Astrocyte of the hippocampus (primary cell): Measurements from ENCODE around the gene CNMD.

Experiments
- DNase-seq: peaks from one replicate; pipeline ENCODE4 v3.0.0; 2011; ENCODE audit warnings: low read depth, low spot score

CNMD gene

DNA sequence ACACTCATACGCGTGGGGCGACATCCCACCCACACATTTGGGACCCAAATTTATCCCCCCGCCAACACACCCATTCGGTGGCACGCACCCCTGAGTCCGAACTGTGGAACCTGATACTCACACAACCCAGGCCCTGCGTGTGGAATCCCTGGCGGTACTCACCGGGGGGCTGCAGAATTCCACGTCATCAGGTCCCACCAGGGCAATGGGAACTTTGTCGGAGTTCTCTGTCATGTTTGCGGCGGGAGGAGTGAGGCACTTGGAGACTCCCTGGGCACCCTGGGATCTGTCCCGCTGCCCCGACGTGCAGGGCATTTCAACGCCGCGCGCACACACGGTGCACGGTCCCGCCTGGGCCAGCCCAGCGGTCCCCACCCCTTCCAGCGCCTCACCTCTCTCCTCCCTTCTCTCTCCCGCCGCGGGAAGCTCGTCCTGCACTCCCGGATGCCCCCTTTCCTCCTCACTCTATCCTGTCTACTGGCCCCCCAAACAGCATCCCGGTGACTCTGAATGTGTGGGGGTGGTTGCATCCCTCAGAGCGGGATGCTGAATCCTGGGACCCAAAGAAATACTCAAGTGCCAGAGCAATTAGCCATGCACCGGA lies at the start of gene CNMD:
Gene CNMD (minus strand): TSS at position 353 of the 604 bp plus-strand sequence. CDS start 119 bp downstream, at position 234.
- DNase-seq, result no peak

DNA sequence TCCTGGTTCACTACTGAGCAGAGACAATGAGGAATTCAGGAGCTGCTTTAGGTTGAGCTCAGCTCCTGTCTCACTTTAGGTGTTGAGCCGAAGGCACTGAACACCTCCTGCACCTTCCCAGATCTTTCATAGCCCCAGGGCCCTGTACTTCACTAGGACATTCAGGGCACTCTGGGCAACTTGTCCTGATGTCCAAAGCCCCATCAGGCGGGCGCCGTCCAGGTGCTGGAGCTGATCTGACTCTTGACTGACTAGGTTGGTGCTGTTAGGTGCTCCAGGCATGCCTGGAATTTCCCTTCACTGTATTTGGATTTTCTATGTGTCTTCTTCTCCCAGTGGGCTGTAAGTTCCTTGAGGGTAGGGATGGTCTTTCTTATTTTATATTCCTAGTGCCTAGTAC lies 48.4 kb upstream of the CNMD start:
- DNase-seq, result no peak

DNA sequence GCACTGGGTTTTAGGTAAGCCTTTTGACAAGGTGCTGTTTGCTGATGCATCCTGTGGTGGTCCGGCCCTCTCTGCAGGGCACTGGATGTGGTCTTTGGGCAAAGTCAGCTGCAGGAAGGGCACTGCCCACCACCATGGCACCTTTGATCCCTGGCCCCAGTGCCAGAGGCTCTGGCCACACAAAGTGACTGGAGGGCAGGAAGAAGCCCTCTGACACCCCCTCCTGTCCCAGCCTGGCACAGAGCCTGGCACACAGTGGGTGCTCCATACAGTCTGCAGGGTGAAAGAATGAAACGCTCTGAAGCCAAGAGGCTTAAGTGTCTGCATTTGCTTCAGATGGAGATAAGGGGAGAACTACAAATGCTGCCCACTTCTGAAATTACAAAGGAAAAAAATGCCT lies 47.6 kb upstream of the CNMD start:
- DNase-seq, result no peak

DNA sequence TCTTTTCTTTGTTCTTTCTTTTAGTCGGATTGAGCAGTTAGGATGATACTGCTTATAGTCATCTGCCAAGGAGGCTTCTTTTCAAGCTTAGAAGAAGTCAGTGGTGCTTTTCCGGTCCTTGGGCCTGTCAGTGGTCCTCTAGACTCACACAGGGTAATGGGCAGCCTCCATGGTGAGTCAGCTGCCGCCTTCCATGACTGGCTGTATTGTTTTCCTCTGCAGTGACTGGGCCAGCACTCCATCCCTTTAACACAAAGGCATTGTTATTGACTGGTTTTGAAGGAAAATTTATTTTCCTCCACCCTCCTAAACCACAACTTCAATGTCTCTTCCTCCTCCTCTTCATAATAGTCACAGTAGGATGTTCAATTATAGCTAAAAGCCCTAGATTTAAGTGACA lies 47.1 kb upstream of the CNMD start:
- peak; percentile 50 for DNase-seq

DNA sequence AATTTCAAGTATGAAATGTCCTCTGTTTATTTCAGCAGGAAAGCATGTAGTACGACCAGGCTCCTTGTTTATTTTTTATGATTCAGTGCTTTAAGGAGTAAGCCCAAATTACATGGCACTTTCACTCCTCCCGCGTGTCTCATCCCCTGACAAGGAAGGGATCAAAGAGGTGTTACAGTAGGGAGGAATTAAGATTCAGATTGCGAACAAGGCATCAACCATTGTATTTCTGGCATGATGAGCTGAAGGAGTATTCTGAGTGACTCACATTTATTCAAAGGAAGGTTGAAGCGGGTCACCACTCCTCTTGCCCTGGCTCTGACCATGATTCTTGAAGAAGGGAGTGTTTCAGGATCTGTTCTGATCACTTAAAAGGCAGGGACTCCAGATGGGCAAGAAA lies 46.1 kb upstream of the CNMD start:
- DNase-seq, result no peak

DNA sequence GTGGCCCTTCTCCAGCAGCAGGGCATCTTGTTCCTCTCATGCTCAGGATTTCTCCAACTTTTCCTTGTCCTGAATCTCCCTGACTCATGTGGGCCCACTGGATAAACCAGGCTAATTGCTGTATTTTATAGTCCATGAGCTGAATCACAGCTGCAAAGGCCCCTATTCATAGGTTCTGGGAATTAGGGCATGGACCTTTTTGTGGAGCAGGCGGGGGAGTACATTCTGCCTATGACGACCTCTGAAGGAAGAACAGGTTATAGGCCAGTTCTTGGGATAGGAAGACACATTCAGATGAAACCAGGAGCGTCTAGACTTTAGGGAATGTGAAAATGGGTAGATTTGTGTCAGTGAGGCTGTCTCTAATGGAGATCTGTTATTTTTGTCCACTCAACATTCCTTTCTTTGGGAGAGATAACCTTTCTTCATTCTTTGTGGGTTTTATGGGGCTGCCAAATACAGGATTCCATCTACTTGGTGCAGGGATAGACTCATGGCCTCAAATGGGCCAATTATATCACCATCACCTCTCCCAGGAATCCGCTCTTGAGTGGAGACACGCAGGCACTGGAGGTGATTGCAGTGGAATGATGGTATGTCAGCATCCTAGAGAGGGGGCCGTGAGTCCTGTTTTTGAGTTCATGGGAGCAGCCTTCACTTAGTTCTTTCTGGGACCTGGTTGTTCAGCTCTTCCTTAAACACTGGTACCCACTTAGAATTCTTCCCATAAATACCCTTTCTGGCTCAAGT lies 45.1 kb upstream of the CNMD start:
- DNase-seq, result peak; percentile 38

DNA sequence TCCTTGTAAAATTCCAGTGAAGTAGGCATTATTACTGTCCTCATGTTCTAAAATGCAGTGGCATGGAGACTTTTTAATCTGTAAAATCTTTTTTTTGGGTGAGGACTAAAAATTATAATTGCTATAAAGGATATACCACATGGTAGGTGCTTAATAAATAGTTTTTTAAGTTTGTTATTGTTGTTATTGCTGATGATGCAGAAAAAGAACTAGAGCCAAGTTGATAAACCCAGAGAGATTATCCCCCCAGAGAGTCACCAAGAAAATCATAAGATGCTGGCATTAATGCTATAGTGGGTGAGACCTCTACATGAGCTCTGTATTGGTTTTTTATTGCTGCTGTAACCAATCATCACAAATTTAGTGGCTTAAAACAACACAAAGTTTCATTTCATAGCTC lies 44.3 kb upstream of the CNMD start:
- no peak for DNase-seq

DNA sequence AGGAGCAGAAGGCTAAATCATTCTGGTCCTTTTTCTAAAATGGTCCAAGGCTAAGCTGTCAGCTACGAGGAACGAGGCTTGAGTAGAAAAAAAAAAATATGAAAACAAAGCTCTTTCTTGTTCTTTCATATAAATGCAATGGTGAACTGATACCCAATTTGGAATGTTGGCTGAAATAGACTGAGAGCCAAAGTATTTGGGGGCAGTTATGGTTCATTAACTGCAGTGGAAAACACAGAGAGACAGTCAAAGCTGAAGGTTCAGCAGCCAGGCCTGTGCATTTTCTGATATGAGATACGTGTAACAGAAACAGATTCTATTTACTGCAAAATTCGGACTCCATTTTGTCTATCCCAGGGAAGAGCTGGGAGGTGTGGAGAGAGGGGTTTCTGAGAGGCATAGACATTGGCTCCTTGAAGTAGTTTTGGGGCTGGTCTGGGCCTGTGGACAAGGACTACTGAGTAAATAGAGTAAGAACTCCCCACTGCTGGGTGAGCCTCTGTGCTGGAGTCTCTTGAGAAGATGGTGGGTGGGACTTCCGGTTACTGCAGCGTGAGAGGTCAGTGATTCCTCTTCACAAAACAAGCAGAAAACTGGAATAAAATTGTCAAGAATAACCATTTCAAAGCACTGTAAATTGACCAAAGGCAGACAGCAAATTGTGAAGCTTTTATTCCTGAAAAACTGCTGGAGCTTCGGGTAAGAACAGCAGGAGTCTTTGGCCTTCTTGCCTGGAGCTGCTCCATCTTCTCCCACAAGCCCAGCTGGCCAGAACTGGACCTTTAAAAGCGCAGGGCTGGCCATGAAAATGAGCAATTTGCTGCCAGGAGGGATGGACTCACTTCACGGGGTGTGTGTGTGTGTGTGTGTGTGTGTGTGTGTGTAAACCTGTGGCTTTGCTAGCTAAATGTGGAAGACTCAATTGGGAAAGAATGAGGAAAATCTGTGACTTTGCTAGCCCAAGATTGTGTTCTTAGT lies 43.1 kb upstream of the CNMD start:
- DNase-seq, result peak; percentile 54

DNA sequence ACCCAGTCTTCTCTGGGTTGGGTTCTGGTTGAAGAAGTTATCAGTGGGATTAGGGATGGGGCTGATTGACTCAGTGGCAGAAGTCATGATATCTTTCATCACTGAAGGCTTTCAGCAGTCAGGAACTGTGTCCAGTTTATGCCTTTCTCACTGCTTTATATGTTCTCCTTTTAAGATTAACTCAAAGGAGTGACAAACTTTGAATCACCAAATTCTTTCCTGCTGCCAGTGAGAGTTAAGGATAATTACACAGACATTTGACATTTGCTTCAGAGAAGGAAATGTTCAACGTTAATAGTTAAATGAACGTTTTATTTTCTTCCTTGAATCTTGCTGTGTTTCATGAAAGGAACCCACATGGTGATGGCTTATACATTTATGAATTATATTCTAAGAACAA lies 41.0 kb upstream of the CNMD start:
- DNase-seq, result no peak

DNA sequence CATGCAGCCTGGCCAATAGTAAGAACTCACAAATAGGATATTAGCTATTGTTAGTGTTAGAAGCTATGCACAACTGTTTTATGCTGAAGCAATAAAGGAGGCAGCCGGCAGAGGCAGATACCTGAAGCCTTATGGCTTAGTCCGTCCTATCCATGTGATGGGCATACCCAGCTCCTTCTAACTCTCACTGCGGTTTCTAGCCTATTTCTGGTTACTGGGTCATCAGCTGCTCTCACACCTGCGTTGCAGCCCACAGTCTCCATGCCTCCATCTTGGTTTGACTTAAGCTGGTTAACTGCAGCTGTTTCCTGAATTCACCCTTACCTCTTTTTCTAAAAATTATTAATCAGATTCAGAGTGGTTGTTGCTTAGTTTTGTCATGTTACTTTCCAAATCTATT lies 40.5 kb upstream of the CNMD start:
- DNase-seq, result no peak

DNA sequence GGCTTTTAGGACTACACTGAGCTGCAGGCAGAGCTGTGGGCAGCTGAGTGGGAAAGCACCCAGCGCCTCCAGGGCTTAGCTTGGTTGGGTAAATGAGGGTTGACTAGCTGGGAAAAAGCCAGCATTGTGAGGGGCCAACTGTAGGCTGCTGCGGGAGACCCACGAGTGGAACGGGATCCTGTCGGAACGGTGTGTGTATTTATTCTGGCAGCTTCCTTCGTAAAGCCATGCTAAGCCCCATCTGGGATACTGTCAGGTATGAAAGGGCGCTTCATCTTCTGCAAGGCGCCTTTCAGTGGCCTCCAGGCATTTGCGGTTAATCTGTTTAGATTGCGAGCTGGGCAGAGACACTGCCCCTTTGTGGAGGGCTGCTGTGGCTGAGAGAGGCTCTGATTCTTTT lies 39.5 kb upstream of the CNMD start:
- DNase-seq, result peak; percentile 60

DNA sequence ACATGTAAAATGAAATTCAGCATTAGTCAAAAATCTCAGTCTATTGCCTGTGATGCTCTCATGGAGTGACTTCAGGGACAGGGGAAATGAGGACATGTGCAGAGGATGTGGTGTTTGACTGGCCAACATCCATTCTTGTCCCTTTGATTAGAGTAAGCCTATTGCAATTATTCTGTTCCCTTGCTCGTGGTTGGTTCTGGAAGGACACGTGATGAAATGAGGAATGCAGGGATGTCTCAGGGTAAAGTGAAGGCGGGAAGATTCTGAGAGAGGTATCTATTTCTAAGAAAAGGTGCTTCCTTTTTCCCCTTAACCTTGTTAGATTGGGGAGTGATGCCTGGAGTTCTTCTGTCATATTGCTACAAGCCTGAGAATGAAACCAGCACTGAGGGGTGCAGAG lies 37.1 kb upstream of the CNMD start:
- DNase-seq, result no peak

DNA sequence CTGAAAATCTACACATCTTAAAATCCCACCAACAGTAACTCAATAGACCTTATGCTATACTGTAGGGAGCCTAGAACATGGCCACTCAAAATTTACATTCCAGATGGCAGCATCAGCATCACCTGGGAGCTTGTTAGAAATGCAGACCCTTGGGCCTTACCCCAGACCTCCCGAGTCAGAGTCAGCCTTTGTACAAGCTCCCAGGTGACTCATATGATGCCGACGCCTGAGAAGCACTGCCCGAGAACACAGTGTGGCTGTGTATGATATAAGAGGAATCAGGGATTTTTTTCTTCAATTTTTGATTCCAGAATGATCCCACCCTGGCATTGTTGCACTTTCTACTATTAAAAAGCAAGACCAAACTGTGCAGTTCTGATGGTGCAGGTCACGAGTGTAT lies 35.9 kb upstream of the CNMD start:
- DNase-seq, result no peak

DNA sequence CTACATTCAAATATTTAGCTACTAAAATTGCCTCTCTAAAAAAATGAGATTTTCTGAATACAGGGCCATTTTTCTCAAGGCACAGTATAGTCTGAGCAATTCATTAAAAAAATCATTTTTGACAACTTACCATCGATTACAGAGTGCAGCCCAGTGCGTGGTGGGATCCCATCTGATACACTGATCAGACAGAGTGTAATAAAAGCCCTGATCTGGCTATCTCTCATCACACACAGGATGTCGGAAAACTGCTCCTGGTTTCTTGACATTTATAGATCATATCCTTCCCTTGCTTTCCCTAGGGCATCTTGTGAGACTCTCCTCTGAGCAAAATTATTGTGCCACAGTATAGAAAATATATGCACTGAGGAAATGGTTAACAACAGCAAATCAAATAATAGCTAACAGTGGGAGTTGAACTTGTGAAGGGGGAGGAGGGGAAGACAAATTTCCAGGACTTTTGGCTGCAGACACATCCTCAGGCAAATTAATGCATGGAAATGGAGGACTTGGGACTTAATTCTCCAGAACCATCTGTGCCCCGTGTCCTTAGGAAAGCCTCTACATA lies 28.4 kb upstream of the CNMD start:
- no peak for DNase-seq

DNA sequence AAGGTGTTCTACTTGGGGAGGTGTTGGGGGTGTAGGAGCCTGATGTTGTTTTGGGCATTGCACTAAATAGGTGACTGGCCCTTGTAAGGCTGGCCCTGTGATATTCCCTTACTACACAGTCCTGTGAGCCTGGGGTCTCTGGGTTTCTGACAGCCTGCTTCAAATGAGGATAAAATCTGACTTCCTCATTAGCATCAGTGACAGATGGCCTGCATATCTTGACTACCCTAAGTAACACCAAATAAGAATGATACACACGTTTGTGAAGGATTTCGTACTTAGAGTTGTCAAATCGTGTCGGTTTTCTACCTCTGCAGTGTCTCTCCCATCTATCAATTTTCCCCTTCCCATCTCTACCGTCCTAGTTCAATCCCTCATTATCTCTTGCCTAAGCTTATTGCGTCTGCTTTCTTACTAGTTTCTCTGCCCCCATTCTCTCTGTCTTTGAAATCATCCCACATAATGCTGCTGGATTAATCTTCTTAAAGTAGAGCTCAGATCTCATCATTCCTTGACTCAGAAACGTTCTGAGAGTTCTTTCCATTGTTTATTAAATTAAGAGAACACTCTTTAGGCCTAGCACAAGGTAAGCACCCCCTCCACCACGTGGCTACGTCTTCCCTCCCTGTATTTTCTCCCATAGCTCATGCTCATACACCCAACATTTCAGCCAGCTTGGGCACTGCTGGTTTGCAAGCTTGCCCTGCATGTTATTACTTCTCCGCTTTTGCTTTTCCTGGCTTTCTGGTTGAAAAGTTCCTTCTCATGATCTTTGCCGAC lies 26.2 kb upstream of the CNMD start:
- DNase-seq, result no peak

DNA sequence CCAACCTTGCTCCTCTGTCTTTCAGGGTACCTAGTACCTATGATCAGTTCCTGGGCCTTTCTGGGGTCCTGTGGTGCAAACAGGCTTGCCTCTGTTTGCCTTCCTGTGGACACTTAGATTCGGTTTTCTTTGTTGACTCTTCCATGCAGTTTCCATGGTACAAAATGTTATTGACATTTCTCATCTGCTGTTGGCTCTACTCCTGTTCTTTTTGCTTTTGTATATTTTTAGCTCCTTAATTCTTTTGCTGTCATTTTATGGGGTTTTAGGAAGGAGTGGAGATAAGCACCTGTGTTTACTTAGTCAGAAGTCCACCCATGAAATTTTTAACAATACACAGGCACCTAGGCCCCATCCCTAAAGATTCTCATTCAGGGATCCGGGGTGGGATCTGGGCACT lies 20.5 kb upstream of the CNMD start:
- no peak for DNase-seq

DNA sequence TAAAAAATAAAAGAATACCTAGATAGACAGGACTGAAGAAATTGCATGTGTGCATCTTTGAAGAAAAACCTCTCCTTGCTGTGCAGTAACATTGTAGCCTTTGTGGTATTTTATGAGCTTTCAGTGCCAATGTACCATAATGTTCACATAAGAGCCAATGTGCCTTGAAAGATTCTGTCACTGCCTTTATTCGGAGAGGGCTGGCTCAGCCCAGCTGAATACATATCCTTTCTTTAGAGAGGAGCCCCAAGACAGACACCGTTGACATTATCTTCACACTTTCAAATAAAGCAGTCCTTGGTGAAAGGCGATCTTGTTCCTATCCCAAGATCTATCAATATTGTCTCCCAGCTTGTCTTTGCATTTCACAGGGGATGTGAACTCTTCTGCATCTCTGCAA lies 18.5 kb upstream of the CNMD start:
- no peak for DNase-seq

DNA sequence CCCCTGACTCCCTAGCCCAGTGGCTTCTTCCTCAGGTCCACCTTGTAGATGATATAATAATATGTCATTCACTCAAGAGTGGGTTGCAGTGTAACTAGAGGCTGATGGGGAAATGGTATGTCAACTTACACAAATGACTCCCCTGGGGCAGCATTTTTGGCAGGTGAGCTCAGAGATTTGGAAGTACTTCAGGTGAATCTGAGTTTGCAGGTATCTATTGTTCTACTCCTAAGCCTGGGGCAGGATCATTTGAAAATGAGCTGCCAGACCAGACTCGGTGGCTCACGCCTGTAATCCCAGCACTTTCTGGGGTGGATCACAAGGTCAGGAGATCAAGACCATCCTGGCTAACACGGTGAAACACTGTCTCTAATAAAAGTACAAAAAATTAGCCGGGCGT lies 11.6 kb upstream of the CNMD start:
- no peak for DNase-seq

DNA sequence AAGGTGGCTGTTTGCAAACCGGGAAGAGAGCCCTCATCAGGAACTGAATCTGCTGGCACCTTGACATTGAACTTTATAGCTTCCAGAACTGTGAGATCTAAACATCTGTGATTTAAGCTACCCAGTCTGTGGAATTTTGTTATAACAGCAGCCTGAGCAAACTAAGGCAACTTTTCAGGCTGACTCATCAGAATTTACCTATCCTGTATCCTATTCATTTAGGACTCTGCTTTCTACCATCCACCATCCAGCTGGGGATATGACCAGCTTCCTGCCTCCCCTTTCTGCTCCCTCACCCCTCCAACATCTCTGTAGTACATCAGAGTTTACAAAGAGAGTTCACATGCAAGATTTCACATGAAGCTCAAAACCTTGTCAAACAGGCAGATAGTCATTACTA lies 11.1 kb upstream of the CNMD start:
- DNase-seq, result no peak

DNA sequence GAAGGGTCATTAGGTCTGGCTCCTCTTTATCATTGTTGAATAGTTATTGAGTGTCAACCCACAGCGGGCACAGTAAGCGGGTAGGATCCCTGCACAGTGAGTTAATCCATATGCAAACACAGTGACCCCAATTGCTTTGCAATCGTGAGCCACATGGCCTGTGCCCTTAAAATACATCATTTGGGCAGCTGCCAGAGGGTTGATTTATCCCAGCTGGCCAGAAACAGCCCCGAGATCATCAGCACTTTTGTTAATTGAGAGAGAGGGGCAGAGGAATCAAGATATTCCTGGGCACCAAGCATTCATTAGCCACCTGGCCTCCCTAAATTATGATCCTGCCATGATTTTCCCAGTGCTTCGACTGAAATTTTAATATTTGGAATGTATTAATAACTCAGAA lies 9.8 kb upstream of the CNMD start:
- no peak for DNase-seq

DNA sequence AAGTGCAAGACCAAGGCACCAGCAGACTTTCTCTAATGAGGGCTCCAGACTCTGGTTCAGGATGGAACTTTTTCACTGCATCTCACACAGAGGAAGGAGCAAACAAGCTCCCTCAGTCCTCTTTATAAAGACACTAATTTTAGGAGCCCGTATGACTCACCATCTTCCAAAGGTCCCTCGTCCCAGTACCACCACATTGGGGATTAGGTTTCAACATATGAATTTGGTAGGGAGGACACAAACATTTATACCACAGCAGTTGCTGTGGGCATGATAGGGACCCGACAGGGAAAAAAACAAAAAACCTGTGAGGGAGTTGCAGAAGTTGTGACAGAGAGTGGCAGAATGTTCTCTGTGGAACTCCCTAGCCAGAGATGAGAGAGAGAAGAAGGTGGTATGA lies 6.5 kb upstream of the CNMD start:
- no peak for DNase-seq
